CD4-positive, alpha-beta T cell treated with Interleukin-6 at 100 ng/mL for 8 hours (primary cell): Measurements from ENCODE around the gene NEDD9.
A peak's percentile ranks its signal among the peaks of the same experiment; 100 is the strongest.

Experiments used
- DNase-seq: peaks from one replicate; pipeline ENCODE4 v3.0.0-alpha.2; 2020; ENCODE audit warnings: mixed read lengths, low spot score

NEDD9 gene, protein sequence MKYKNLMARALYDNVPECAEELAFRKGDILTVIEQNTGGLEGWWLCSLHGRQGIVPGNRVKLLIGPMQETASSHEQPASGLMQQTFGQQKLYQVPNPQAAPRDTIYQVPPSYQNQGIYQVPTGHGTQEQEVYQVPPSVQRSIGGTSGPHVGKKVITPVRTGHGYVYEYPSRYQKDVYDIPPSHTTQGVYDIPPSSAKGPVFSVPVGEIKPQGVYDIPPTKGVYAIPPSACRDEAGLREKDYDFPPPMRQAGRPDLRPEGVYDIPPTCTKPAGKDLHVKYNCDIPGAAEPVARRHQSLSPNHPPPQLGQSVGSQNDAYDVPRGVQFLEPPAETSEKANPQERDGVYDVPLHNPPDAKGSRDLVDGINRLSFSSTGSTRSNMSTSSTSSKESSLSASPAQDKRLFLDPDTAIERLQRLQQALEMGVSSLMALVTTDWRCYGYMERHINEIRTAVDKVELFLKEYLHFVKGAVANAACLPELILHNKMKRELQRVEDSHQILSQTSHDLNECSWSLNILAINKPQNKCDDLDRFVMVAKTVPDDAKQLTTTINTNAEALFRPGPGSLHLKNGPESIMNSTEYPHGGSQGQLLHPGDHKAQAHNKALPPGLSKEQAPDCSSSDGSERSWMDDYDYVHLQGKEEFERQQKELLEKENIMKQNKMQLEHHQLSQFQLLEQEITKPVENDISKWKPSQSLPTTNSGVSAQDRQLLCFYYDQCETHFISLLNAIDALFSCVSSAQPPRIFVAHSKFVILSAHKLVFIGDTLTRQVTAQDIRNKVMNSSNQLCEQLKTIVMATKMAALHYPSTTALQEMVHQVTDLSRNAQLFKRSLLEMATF

DNA sequence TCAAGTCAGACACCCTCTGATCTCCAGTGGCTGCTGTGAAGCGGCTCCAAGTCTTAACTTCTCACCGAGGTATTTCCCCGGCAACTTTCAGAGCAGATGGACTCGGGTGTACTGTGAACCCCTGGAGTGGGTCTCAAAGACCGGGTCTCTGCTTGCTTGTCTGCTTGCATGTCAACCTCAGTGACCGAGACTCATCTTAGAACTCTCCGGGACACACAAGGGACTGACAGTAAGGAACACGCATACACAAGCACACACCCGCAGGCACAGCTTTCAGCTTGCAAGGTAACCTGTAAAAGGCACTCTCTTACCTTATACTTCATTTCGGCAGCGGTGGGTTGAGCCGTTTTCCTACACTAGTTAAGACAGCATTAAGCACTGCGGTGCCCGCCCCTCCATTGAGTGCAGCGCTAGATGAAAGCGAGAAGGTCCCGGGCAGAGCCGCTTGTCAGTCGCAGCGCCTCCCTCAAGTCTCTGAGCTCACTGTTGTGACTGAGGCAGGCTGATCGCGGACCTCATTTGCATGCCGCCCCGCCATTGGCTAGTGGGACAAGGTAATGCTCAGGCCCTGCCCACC is at the start of gene NEDD9:
TSS of gene NEDD9 (minus strand) at position 476 of the 577 bp plus-strand sequence. CDS start at position 323, 153 bp downstream.
- peak; percentile 93 for DNase-seq

DNA sequence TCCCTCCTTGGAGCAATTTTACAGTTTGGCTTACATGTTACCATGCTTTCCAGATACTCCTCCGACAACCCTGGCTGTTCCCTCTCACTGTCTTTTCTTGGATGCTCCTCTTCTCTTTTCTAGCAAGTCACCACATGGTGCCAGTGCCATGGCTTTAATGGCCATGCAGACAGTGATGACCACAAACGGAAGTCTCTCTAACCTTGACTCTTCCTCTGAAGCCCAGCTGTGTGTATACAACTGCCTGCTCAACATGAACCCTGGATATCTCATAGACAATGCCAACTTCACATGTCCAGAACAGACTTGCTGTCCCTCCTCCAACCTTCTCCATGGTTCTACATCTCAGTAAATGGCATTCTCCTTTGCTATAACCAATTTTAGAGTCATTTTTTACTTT is 49.8 kb upstream of the NEDD9 start:
- DNase-seq: no peak

DNA sequence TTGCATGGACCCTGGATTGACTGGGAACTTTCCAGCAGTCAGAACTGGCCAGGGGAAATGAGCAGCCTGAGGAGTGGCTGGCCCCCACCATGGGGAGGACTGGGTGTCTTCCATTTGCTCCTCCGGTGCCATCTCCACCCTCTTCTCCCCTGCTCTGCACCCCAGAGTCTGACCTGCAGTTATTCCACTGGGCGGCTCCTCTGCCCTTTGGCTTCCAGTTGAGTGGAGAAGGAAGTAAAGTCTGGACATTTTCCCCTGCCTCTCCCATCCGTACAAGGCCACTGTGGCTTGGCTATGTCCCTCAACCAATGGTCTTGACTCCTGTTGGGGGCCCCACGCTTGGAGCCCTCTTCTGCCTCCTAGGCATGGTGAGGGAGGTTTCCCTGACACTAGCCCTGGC is 47.9 kb upstream of the NEDD9 start:
- no peak for DNase-seq

DNA sequence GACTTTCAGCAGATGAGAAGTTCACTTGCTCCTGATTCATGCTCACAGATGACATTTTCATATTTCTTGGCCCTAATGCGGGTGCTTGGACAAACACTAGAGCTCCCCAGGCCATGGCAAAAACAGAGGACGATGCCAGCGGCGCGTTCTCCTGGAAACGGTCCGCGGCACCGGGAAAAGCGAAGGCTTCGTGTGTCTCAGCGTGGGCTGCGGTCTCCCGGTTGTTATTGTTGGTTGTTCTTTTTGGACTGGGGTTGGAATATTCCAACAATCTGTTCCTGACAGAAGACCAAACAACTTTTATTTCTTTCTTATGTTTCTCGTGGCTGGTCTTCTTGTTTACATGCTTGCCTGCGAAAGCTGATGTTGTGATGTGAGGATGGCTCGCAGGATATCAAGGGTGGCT is 46.8 kb upstream of the NEDD9 start:
- DNase-seq: no peak

DNA sequence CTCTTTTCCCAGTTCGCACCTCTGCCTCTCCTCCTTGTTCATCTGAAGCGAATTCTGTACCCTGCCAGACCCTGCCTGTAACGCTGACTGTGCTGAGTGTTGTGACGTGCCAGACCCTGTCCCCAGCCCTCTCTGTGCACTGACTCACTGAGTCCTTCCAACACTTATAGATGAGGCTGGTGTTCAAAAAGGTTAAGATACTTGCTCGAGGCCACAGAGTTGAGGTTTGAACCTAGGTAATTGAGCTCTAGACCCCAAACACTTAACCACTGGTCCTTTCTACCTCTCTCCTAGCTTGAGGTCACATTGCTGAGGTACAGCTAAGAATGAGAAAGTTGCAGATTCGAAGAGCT is 45.7 kb upstream of the NEDD9 start:
- DNase-seq: no peak

DNA sequence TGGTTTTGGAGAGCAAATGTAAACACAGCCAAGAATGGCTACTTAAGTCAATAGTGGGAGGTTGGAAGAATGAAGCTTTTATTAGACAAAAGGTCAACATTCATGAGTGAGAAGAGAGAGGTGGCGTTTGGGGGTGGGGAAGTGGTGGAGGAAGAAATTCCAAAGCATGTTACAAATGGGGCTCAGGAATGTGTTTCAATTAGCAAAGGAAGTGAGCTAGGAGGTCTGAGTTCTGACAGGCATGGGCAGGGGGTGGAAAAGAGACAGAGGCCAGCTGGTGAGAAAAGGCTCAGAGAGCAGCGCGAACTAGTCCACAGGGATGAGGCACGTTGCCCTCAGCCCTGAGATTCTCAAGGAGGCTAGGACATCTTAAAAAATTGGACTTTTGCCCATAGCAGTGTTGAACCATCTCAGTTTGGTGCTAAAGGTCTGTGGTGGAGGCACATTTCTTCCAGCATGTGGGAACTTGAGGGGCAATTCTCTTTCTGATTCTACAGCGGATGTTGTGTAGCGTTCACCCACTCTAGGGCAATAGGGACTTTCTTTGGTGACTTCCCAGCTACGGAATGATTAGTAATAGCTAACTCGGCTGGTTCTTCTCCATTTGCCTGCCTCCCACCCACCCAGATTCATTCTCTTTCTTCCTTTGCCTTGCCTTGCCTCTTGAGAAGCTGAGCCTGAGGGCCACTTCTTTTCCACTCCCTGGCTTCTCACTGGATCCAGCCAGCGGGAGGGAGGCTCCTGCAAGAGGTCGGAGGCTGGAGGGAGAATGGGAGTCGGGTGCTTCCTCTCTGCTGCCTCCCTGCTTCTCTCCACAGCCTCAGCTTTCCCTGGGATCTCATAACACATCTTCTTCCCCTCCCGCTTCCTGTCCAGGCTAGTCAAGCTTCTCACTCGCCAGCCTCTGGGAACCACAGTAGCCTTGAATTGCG is 45.1 kb upstream of the NEDD9 start:
- DNase-seq: no peak

DNA sequence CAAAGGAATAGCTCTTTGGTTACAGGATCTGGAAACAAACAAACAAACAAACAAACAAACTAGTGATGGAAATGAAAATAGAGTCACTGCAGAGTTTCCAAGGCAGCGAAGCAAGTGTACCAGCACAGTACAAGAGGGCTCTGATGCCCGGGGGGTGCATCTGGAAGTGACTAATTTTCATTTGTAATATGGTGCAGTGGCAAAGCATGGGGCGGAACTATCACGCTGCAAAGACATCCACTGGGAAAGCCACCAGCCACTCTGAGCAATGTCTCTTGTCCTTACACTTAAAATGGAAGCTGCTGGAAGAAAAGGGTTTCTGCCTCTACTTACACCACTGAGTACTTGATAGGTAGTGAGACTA is 44.4 kb upstream of the NEDD9 start:
- DNase-seq: no peak

DNA sequence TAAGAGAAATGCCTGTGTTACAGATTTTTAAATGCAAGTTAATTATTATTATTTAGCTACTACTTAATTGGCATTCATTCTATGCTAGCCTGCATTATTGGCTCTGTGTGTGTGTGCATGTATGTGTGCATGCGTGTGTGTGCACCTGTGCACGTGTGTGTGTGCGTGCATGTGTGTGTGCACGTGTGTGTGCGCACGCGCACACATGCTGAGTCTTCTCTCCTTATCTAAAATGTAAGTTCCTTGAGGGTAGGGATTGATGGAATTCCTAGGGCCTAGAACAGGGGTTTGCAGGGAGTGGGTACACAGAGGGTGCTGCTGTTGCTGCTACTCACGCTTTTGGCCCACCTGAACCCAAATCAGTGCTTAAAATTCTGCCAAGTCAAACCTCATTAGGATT is 43.8 kb upstream of the NEDD9 start:
- DNase-seq: no peak

DNA sequence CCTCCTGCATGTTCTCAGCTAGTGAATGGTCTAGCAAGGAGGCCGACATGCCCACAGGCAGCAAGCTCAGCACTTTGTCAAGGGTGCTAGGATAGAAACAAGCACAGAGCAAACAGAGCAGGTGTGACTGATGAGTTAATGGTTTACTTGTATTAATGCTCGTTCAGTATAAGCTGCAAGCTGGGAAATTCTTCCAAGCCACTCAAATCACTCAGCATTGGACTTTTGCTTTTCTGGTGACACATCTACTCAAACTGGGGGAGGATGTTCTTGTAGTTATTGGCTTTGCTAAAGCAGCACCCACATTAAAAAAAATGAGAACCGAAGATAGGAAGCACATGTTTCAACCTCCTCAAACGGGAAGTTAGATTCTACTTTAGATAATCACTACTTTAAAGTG is 43.1 kb upstream of the NEDD9 start:
- DNase-seq: peak; percentile 33

DNA sequence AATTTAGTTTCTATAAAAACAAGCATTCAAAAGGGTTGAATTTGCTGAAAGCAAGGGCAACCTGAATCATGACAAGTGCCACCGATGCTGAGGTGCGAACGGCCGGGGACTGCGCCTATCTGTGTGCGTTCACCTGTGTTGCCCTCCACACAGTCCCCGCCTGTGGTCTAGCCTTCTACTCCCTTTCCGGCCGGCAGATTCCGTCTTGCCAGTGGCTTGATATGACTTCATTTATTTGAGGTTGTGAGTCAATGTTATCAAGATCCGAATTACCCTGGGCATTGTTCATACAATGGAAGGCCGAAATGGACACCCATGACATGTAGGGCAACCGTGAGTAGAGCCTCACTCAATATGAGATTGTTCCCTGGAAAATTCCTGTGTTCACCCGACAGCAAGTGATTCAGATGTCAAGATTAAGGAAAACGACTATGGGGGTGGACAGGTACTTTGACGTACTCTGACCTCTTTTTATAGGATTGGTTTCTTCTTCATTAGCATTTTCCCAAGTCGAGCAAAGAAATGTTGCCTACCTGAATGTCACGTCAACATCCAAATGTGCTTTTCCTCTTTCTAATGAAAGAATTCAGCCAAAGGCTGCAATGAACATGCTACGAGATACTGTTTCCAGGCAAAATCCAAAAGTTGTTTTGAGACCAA is 41.1 kb upstream of the NEDD9 start:
- no peak for DNase-seq

DNA sequence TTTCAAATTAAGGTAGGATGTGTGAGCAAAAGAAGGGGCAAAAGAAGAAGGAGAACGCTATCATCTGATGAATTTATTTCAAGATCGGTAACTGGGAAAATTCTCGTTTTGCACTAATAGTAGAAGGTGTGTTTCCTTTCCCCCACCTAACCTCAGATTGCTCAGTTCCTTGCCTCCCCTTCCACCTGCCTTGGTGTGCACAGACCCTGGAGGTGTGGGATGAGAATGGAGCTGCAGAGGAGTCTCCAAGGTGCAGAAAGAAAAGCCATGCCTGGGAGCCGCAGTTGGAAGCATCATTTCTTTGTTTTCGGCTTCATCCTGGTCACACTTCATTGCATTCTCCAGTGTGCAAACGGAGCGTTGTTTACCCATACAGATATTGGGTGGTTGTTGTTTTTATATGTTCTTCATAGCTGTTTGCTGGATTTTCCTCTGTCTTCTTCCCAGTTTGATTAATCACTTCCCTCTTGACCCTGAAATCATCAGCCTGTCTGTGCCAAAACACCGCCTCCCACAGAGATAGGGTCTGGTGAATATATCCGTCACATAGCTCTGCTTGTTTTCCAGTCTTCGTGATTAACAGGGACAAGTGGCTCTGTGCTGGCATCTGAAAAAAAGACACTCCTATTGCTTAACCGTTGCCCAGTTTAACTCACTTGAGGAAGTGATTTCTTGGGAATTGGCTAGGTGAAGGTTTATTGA is 40.2 kb upstream of the NEDD9 start:
- no peak for DNase-seq

DNA sequence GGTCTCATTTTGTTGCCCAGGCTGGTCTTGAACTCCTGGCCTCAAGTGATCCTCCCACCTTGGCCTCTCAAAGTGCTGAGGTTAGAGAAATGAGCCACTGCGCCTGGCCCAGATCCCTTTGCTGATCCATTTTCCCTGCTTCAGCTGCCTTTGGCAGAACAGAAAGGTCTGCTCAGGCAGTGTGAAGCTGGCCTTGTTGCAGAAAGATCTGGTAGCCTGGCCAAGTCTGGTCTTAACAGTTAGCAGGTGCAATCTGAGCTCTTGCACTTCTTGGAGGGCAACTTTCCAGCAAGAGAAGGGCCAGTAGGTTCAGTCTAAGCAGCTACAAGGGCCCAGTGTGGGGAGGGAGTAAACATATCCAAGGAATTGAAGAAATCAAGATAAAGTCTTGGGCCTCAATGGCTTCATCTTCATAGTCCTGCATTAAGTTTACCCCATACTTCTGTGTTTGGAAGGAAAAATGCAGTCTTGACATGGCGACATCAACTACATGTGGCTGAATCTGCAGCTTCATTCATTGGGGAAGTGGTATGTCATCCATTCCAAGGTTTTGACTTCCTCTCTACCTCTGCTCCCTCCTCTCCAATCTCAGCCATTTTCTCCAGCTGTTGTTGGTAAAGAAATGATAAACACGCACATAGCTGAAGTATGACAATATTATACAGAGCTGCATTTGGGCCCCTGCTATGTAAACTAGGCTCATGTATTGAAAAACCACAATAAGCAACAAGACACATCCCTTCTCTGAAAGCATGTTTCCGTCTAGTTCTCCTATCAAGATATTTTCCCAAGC is 39.0 kb upstream of the NEDD9 start:
- no peak for DNase-seq

DNA sequence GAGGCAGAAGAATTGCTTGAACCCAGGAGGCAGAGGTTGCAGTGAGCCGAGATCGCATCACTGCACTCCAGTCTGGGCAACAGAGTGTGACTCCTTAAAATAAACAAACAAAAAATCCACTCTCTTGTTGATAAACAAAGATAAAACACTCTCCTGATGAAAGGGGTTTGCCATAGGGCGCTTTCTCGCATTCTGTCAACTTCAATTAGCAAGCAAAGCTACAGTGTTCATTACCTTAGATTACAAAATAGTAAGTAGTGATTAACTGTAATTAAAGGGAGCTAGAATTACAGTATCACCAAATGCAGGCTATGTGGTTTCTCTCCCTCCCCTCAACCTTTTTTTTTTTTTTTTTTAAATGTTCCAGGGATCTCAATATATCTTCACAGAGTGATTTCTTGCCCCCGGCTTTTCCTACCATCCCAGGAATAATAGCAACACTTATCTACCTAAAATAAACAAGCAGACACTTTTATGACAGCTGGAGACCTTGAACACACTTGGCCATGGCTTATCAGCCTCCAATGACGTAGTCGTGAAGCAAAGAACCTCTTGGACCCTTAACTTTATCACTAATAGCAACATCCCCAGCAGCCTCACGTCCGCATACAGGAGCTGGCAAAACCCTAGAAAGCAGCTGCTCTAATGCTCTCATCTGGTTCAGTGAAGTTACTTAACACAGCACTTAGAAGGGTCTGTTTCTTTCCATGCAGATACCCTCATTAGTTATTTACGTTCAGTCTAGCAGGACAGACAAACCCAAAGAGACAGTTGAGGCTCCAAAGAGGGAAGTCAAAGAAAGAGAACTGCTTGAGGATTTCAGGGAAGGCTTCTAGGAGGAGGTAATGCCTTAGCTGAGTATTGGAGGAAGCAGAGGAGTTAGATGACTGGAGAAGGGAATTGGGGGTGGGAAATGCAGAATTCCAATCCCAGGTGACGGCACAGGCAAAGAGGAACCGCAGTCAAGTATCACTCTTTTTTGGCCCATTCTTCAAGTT is 37.9 kb upstream of the NEDD9 start:
- DNase-seq: no peak

DNA sequence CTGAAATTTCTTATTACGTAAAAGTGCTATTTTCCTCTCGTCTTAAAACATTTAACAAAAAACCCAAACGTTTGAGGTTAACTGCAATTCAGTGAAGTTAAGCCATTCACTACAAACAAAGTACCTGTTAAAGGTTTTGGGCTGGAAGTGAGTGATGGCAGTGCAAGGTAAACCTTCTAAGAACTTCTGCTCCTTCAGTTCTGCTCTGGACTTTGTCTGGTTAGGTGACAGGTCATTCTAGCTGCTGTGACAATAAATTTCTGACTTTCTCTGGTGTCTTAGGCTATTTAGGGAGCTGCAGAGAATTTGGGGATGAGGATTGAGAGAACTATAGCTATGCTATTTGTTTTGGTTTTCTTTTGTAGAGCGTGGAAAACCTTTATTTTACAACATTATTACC is 36.5 kb upstream of the NEDD9 start:
- DNase-seq: no peak

DNA sequence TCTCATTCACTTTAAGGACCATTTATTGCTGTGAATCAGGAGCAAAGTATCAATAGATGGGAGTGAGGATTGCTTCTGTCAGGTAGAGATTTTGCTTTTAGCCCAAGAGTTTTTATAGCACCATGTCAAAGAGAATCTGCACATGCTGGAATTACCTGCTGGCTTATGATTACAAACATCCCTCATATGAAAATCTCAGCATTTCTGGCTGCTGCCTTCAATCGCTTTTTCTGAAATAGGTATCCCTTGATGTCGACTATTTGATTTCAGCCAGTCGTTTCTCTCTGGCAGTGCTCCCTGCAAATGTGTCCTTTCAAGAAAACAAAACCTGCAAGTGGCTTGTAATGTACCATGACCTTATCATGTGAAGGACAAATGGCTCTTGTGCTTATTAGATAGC is 34.5 kb upstream of the NEDD9 start:
- no peak for DNase-seq

DNA sequence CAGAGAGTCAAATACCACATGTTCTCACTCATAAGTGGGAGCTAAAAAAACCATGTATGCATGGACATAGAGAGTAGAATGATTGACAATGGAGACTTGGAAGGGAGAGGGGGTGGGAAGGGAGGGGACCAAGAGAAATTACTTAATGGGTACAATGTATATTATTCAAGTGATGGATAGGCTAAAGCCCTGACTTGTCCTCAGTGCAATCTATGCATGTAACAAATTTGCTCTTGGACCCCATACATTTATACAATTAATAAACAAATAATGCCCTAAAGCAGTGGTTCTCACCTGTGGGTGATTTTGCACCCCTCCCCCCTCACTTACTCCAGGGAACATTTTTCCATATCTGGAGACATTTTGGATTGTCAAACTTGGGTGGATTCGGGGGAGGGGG is 33.5 kb upstream of the NEDD9 start:
- DNase-seq: no peak

DNA sequence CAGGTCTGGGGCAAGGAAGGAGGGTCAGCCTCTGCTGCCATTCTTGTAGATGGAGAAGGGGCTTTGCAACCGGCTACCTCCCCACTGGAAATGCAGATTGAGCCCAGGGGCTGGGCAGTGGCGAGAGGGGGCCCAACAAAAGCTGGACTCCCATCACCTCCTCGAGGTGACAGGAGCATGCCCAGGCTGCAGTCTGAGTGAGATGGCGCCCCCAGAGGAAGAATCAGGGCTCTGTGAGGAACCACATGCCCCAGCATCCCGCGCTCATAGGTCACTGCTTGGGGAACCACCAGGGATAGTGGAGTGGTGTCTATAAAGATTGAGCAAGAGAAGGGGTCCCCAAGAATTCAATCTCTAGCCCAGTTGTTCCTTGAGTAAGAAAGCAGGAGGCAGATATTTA is 31.6 kb upstream of the NEDD9 start:
- DNase-seq: no peak

DNA sequence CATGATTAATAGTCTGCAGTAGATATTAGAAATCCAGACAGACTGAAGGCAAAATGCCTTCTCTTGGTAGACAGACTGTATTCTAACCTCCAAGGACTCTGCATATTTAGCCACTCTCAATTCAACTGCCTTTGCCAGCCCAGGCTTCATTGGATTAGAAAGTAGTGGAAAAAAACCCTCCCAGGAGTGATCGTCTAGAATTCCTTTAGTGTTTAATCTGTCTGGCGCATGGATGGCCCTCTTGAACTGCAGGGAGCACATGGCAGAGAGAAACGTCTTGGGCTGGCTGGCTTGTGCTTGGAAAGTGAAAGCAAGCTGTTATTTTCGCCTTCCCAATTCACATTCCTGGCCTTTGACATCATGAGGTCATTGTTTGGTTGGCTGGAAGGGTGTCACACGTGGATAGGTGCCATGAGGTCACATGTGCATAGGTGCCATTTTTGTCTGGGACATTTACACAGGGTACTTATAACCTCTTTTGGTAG is 30.9 kb upstream of the NEDD9 start:
- DNase-seq: no peak

DNA sequence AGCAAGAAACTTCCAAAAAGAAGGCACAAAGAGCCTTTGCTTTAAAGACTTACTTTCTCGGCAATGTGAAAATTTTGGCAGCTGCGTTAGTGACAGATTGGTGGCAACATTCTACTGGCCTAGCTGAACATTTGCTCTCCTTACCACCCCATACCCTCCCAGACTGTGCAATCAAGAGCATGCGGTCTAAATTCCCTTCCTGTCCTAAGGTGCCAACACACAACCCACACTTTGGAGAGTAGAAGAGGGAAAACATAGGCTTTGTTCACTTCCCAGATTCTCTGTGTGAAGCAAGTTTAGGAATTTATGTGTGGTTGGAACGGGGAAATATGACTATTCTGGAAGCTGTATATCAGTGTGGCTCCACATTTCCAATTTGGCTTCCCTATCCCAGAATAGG is 29.8 kb upstream of the NEDD9 start:
- DNase-seq: no peak
